Upper lobe of right lung (tissue), 1 donor: ENCODE measurements around the gene SAMMSON. TPM values are rescaled to one million over a fixed set of nuclear protein-coding genes. Genes with fewer than 3 reads are reported as not detected.

Source experiments
- ATAC-seq: fragments of 200-7000 bp; cut with Tn5 transposase; one replicate; pipeline ENCODE4 v1.9.1; 2020; ENCODE audit warnings: mild to moderate bottlenecking, moderate library complexity
- DNase-seq: peaks from one replicate; pipeline ENCODE4 v3.0.0-alpha.2; 2020
- H3K27ac ChIP-seq: fragments of 200-600 bp; one replicate; pipeline ENCODE4 v1.8.0; 2022
- H3K27me3 ChIP-seq: fragments of 200-600 bp; one replicate; pipeline ENCODE4 v1.8.0; 2022; ENCODE audit warnings: mild to moderate bottlenecking
- H3K36me3 ChIP-seq: fragments of 200-600 bp; one replicate; pipeline ENCODE4 v1.8.0; 2022
- H3K4me1 ChIP-seq: fragments of 200-600 bp; one replicate; pipeline ENCODE4 v1.8.0; 2022
- H3K4me3 ChIP-seq: fragments of 200-600 bp; one replicate; pipeline ENCODE4 v1.8.0; 2022; ENCODE audit warnings: mild to moderate bottlenecking
- H3K9me3 ChIP-seq: fragments of 200-600 bp; one replicate; pipeline ENCODE4 v1.8.0; 2022
- intact Hi-C: fragments of 100-400 bp; cut with DNase I; formaldehyde crosslinking; loops from one replicate; pipeline ENCODE4 v1.11.0; 2022
- total RNA-seq: library from RNA; stranded (reverse); fragmentation: NEBNext Ultra II Directional; extraction: Animal tissue kit (Norgen Biotek cat#: 25700); gene quantifications from one replicate; pipeline ENCODE4 v1.2.1, GENCODE V29; 2021
- TF ChIP-seq, protein P1 (sequence below): fragments of 200-600 bp; IDR thresholded peaks from one replicate; pipeline ENCODE4 v1.8.0; 2022; ENCODE audit warnings: antibody characterized with exemption
- donor health status: DM: no; HTN: yes; CAD: no; lungs with severe emphysema.

SAMMSON gene
- total RNA-seq, 1 donor from 2014 or later, result not detected

DNA sequence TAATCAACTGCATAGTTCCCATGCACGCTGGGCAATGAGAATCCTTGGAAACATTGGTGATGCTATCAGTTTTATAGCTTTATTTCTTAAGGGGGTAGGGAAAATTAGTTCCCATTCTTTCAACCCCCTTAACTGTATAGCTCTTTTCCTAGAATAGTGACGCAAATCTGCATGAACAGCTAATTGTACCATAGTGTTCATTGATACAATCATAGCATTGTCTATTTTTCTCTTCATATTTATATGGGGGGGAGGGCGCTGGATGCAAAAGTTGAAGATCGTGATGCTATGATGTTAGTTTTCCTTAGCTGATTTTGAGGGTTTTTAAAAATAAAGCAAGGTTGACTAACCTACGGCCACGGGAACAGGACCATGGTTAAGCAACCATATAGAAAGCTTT lies 32.4 kb upstream of the SAMMSON start:
- no peak overlapping the region for H3K4me3 ChIP-seq
- TF ChIP-seq, protein P1, sequence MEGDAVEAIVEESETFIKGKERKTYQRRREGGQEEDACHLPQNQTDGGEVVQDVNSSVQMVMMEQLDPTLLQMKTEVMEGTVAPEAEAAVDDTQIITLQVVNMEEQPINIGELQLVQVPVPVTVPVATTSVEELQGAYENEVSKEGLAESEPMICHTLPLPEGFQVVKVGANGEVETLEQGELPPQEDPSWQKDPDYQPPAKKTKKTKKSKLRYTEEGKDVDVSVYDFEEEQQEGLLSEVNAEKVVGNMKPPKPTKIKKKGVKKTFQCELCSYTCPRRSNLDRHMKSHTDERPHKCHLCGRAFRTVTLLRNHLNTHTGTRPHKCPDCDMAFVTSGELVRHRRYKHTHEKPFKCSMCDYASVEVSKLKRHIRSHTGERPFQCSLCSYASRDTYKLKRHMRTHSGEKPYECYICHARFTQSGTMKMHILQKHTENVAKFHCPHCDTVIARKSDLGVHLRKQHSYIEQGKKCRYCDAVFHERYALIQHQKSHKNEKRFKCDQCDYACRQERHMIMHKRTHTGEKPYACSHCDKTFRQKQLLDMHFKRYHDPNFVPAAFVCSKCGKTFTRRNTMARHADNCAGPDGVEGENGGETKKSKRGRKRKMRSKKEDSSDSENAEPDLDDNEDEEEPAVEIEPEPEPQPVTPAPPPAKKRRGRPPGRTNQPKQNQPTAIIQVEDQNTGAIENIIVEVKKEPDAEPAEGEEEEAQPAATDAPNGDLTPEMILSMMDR, result no peak

DNA sequence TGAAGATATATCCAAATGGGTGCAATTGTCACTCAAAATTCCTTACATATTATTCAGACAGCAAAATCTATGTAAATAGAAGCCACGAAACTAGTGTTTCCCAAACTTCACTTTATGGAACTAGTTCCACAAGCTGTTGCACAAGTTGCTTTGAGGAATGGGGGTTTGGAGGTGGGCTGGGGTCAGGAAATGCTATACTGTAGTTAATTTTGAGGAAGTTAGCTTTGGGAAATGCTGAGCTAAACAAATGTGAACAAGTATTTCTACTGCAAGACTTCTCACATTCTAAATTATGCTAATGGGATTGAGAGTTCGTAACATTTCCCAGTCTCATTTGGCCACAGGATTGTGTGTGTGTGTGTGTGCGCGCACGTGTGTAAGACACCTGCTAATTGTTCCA lies 28.7 kb upstream of the SAMMSON start:
- no peak for DNase-seq
- TF ChIP-seq, protein P1, result no peak
- ATAC-seq, result peak; percentile 30

More for the DNA sequence above, 32.4 kb upstream of the SAMMSON start:
- intact Hi-C loops, result no loop called here
- Histone ChIP-seq H3K27ac (no peak overlapping the region), H3K9me3 (no peaks in the 10 kb centered on the region), H3K36me3 (peaks cover 21% of the 10 kb centered on the region), H3K27me3 (no peaks in the 10 kb centered on the region), H3K4me1 (no peaks in the 10 kb centered on the region)
- no peak for ATAC-seq
- no peak for DNase-seq

DNA sequence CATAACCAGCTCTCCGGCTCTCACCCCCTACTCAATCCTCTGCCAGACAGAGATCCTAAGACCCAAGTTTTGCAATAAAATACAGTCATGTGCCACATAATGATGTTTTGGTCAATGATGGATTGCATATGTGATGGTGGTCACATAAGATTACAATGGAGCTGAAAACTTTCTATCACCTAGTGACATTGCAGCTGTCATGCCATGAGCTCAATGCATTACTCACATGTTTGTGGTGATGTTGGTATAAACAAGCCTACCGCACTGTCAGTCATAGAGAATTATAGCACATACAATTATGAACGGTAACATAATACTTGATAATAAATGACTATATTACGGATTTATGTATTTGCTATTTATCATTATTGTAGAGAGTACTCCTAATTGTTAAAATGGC lies 26.9 kb upstream of the SAMMSON start:
- ATAC-seq (no peak), DNase-seq (no peak)

More for the DNA sequence above, 28.7 kb upstream of the SAMMSON start:
- Histone ChIP-seq H3K4me3 (no peak overlapping the region), H3K36me3 (peaks cover 6% of the 10 kb centered on the region), H3K4me1 (no peaks in the 10 kb centered on the region), H3K27me3 (no peaks in the 10 kb centered on the region), H3K9me3 (no peaks in the 10 kb centered on the region), H3K27ac (no peak overlapping the region)
- intact Hi-C loops, result no loop called here

DNA sequence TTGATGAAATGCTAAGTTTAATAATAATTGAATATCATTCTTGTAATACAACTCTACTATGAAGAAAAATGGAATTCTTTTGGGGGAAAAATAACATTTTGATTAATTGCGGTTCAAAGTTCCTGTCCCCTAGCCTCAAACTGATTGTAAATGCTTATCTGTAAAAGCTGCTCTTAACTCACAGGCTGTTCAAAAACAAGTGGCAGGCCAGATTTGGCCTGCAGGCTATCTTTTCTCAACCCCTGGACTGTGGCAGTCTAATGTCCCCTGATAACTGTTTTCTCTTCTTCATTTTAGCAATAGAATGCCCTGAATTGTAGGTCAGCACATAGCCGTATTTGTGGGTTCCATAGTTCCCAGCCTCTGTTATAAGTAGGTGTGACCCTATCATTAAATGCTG lies 23.5 kb upstream of the SAMMSON start:
- H3K27ac ChIP-seq, result no peak overlapping the region
- no peak for DNase-seq
- H3K4me1 ChIP-seq, result no peaks in the 10 kb centered on the region
- TF ChIP-seq, protein P1, result no peak
- no peak overlapping the region for H3K4me3 ChIP-seq
- H3K9me3 ChIP-seq, result peaks cover 7% of the 10 kb centered on the region
- intact Hi-C loops, result no loop called here
- H3K27me3 ChIP-seq, result no peaks in the 10 kb centered on the region
- ATAC-seq, result no peak
- no peaks in the 10 kb centered on the region for H3K36me3 ChIP-seq

More for the DNA sequence above, 26.9 kb upstream of the SAMMSON start:
- no peaks in the 10 kb centered on the region for H3K9me3 ChIP-seq
- no peaks in the 10 kb centered on the region for H3K4me1 ChIP-seq
- no peaks in the 10 kb centered on the region for H3K27me3 ChIP-seq
- H3K27ac ChIP-seq, result no peak overlapping the region
- intact Hi-C loops, result no loop called here
- TF ChIP-seq, protein P1, result no peak
- H3K36me3 ChIP-seq, result no peaks in the 10 kb centered on the region
- no peak overlapping the region for H3K4me3 ChIP-seq

DNA sequence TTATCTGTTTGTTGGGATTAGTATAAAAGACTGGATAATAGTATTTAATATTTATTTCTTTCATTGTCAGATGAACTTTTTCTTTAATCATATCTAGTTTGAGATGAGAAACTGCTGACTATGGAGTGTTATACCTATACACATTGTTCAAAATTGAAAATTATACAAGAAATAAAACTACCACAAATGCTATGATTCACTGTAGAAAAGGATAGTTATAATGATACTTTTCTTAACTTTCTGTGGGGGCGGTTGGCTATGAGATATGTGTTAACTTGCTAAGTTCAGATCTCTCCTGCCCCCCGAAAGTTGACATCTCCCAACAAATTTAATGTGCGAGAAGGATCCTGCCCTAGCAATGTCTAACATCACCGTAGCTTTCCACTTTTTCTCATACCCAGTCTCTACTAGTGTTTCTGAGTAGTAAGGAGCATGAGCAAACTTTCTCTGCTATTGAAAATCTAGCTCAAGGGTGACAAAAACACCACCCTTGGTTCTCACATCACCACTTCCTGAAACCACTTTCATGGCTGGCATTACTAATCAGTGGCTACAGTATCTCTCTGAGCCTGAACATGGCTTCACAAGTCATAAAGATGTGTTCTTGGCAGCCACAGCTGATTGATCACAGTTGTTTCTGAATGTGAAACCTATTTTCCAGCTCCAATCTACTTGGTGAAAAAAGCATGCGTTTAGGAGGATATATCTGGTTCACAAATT lies 15.8 kb upstream of the SAMMSON start:
- H3K9me3 ChIP-seq, result no peaks in the 10 kb centered on the region
- H3K36me3 ChIP-seq, result no peaks in the 10 kb centered on the region
- intact Hi-C loops, result no loop called here
- DNase-seq, result no peak
- no peaks in the 10 kb centered on the region for H3K4me1 ChIP-seq
- TF ChIP-seq, protein P1, result no peak
- no peak overlapping the region for H3K27ac ChIP-seq
- no peak overlapping the region for H3K4me3 ChIP-seq
- ATAC-seq, result peak; percentile 74
- H3K27me3 ChIP-seq, result no peaks in the 10 kb centered on the region
